Esophagus squamous epithelium (tissue), 4 donors: ENCODE measurements around the gene RNF113B.

Experiments
- POLR2A ChIP-seq, 4 donors: fragments of 450-650 bp; IDR thresholded peaks; one replicate each; pipeline ENCODE4 v1.6.1; 2017; ENCODE audit warnings: antibody characterized with exemption in 4 of 4, mild to moderate bottlenecking in 4 of 4, moderate library complexity in 3 of 4
- TF ChIP-seq, protein P1 (sequence below), 6 experiments: fragments of 450-650 bp in 4 of 6; fragments of 200-600 bp in 2 of 6; sonication (generic) in 2 of 6; IDR thresholded peaks; one replicate each; pipeline ENCODE4 v1.5.1; 2016 to 2019; ENCODE audit warnings: antibody characterized with exemption in 6 of 6, mild to moderate bottlenecking in 4 of 6, moderate library complexity in 4 of 6

DNA sequence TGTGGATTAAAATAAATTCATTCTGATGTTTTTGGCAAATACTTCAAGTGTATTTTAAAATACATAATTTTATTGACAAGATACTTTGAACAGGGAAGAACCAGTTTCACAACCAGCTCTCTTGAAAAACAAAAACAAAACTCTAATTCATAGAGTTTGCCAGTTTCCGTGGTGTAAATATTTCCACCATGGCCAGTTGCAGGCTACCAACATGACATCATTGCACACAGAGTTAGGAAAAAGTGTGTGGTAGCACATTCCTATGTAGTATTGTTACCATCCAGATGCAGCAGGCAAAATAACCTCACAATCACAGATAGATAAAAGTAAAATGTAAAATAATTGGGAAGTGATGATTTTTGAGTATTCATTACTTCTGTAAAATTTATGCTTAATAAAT lies 7.7 kb upstream of the RNF113B start:
- no peak for TF ChIP-seq POLR2A (IDR thresholded peaks at IDR 0.05)
- TF ChIP-seq, protein P1, sequence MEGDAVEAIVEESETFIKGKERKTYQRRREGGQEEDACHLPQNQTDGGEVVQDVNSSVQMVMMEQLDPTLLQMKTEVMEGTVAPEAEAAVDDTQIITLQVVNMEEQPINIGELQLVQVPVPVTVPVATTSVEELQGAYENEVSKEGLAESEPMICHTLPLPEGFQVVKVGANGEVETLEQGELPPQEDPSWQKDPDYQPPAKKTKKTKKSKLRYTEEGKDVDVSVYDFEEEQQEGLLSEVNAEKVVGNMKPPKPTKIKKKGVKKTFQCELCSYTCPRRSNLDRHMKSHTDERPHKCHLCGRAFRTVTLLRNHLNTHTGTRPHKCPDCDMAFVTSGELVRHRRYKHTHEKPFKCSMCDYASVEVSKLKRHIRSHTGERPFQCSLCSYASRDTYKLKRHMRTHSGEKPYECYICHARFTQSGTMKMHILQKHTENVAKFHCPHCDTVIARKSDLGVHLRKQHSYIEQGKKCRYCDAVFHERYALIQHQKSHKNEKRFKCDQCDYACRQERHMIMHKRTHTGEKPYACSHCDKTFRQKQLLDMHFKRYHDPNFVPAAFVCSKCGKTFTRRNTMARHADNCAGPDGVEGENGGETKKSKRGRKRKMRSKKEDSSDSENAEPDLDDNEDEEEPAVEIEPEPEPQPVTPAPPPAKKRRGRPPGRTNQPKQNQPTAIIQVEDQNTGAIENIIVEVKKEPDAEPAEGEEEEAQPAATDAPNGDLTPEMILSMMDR (IDR thresholded peaks at IDR 0.05), result no peak
